Measurements from ENCODE around the gene PLXNA4.

PLXNA4 gene

DNA sequence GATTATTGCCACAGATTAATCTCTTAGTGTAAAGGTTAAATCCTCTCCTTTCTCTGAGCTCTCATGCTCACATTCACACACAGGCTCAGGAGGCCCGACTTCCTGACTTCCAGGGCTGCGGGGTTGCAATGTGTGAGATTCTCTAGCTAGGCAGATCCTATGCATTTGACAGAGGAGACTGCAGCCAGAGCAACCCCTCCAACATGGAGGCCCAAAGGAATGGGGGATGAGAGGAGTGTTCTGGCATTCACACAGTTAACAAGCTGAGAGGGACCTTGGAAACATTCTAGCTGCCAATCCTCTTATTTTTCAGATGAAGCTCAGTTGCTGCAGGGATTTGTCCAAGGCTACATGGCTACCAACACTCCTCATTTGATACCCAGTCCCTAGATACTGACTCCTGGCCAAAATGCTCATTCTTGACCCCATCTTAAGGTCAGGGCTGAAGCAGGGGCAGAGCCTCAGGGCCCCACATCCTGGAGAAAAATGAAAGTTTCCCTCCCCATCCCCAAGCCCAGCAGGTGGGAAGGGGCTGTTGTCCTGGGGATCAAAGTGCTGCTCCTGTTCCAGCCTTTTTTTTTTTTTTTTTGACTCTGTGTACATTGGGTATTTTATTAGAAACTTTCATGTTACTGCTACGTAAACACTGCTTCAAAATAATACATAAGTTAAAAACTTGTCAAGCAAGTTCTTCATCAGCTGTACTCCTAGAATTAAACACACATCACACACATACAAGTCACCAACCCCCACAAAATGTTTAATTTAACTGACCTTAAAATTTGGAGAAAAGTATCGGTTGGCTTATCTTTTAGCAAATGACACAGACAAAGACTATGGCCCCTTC is 325.6 kb downstream of the PLXNA4 start:
- no peak for DNase-seq

DNA sequence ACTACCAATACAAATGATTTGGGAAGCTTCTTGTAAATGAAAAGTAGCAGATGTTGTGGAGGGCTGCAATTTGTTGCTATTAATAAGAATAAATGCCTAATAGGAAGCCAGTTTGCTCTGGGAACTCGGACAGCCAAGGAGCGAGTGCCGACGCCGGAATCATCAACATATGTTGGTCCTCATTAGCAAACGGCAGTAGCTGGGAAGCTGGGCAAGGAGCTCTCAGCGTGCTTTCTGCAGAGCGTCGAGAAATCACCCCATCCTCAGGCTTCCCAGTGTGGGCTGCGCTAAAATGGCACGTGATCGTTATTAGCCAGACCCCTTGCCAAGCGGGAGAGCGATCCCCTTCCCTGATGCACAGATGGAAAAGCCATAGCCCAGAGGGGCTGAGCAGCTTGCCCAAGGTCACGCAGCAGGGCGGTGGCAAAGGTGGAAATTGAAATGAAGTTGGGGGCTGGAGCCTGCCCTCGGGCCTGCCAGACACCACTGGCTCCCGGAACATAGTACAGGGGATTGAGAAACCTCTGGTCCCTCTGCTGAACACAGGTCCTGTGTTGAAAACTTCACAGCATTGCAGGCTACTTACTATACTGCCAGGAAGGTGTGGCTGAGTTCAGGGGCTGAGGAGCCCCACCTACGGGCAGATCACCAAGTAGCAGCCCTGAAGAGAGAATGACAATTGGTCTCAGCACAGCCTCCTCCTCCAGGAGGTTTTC is 326.9 kb downstream of the PLXNA4 start:
- no peak for DNase-seq

- DNase-seq = no peak
Observed at GRCh38 chr7:132248841-132249240, 327.4 kb downstream of the PLXNA4 start.

DNA sequence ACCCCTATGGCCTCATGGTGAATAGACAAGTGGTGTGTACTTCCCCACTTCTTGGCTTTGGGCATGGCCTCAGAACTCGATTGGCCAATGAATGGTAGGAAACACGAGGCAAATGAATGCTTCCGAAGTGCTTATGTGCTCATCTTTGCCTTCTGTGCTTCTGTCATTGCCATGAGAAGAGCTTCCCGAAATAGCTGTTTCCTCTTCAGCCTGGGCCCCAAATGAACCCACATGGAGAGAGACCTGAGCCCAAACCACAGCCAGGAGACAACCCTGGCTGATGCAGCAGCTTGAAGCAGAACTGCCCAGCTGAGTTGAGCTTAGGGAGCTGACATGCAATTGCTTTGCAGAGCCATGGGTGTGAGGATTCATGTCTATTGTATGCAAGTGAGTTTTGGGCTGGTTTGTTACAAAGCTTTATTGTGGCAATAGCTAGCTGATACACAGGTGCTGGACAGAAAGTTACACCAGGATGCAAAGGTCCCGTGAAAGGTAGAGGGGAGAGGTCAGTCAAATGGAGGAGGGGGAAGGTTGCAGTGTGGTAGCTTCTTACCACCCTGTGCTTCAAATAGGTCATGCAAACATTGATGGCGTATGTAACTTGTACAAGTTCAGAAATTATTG is 328.2 kb downstream of the PLXNA4 start:
- DNase-seq = no peak

- no peak for DNase-seq
Observed at GRCh38 chr7:132246591-132246990, 329.7 kb downstream of the PLXNA4 start.

- DNase-seq = no peak
Observed at GRCh38 chr7:132245539-132245938, 330.7 kb downstream of the PLXNA4 start.

DNA sequence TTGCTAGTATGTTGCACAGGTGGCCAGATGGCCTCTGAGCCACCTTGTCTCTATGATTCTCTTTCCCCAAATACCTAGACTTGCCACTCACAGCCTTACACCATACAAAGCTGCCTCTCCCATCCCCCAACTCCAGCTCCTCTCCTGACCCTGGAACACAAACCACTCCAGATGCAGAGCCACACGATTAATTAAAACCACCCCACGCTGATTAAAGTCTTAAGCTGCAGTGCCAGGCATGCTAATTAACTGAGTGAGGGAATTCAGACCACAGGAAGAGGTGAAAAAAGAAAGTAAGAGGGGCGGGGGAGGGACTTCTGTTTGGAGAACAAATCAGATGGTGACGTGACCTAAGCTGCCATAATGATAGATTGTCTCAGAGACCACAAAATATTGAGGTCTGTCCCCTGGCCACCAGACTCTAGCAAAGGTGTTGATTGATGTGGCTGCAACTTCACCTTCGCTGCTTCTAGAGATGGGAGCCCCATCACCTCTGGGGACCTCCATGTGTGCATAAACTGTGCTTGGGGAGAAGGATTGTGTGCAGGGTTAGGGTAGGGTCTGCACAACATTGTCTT is 331.3 kb downstream of the PLXNA4 start:
- DNase-seq = no peak

GRCh38 chr7:132243463-132243862 is 332.8 kb downstream of the PLXNA4 start:
- DNase-seq = no peak

DNA sequence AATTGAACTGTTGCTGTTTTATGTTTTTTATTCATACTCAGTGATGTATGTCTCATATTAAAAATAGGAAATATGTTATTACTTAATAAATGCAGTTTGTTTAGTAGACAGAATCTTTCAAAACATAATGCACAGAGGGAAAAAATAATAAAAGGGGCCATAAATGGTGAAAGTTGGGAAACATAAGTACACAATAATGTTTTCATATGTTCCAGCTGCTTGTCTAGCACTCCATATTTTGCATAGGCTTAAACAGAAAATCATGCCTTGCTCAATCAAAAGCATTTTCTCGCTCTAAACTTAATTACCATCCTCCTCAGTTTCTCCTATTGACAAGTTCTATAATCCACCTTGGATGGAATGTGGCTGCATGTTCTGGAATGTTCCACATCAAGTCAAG is 333.2 kb downstream of the PLXNA4 start:
- DNase-seq = no peak

GRCh38 chr7:132242192-132242812 is 334.0 kb downstream of the PLXNA4 start:
- peak; percentile 53 for DNase-seq

- DNase-seq = no peak
Observed at GRCh38 chr7:132240821-132241422, 335.3 kb downstream of the PLXNA4 start.

GRCh38 chr7:132240262-132240661 is 336.0 kb downstream of the PLXNA4 start:
- peak; percentile 85 for DNase-seq

DNA sequence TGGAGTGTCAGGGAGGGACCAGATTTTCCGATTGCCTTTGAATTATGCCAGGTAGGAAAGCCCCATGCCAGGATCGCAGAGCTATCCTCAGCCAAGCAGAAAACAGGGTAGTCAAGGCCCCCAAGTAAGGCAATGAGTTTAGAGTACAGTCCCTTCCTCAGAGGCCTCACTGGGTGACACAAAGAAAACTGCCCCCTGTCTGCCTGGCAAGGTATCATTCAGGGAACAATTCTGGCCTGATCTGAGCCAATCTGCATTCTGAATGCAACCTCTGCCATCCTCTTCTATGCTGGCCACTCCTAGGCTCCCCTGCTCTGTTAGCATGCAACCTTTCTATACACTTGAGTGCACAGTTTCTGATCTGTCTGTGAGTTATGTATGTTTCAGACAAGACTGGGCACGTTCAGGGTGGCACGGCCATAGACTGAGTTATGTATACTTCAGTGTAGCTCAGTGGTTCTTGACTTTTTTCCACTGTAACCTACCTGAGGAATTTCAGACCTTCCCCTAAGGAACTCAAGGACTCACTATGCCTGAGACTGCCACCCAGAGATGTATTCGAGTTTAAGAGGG is 336.8 kb downstream of the PLXNA4 start:
- no peak for DNase-seq

DNA sequence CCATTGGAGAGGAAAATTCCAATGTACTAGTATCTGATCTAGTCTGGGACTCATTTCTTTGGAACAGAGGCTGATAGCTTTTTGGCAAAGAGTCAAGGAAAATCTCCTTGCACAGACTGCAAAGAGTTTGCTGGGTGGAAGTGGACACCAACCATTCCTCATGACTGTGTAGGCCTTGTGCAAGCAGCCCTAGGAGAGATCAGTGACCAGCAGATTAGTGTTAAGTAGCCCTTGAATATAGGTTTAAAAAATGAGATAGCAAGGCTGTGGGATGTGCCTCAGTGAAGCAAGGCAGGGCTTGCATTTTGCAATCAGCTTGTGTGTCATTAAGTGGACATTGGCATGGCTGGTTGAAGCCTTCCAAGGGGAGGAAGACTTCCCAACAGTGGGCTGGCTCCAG is 341.6 kb downstream of the PLXNA4 start:
- no peak for DNase-seq

- no peak for DNase-seq
Observed at GRCh38 chr7:132232406-132232805, 343.9 kb downstream of the PLXNA4 start.

GRCh38 chr7:132230462-132230861 is 345.8 kb downstream of the PLXNA4 start:
- no peak for DNase-seq

- no peak for DNase-seq
Observed at GRCh38 chr7:132228240-132228639, 348.0 kb downstream of the PLXNA4 start.

DNA sequence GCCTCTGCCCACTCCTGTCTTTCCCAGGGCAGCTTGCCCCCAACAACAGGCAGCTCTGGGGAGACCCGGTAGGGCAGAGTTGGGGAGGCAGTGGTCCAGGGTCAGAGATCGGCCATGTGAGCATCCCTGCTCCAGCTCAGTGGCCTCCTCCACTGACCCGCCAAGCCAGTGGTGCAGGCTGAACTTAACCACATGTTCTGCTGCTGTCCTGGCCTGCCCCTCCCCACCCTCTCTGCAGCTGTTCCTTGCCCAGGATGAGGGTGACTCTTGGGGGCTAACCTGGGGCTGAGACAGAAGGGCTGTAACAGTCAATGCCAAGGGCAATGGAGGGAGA is 349.3 kb downstream of the PLXNA4 start:
- DNase-seq = no peak

DNA sequence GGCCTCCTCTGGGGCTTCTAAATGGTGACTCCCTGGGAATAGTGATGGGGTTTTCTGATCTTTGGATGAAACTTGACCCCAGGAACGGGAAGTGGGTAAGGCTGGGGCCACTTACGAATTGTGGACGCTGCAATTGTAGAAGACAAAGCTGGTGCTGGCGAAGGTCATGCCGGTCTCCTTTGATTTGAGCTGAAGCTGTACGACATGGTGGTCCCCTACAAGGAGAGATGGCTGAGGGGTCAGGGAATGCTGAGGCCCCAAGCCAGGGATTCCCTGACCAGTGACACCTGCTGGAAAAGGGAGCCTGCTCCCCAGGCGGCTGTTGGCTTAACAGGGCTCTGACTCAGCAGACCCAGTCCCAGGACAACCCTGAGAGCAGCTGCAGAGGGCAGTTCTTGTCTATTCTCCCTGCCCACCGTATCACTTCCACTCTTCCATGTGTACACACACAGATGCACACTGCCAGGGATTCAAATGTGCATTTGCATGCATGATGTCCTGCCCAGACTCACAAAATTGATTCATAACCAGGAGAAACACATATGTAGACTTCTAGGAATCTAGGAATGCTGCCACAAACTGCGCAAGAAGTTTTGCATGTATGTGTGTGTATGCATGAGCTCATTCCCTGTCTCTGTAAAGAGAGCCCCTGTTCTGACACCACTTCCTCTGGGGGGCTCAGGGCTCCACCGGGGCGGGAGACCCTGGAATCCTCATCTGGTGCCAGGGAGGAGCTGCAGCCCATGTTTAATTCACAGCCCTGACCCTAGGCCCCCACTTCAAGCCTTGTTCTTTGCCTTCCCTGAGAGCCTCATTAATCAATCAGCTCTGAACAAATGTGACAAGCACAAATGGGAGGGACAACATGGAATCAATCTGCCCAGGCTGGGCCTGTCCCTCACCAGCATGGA is 350.0 kb downstream of the PLXNA4 start:
- no peak for DNase-seq

DNA sequence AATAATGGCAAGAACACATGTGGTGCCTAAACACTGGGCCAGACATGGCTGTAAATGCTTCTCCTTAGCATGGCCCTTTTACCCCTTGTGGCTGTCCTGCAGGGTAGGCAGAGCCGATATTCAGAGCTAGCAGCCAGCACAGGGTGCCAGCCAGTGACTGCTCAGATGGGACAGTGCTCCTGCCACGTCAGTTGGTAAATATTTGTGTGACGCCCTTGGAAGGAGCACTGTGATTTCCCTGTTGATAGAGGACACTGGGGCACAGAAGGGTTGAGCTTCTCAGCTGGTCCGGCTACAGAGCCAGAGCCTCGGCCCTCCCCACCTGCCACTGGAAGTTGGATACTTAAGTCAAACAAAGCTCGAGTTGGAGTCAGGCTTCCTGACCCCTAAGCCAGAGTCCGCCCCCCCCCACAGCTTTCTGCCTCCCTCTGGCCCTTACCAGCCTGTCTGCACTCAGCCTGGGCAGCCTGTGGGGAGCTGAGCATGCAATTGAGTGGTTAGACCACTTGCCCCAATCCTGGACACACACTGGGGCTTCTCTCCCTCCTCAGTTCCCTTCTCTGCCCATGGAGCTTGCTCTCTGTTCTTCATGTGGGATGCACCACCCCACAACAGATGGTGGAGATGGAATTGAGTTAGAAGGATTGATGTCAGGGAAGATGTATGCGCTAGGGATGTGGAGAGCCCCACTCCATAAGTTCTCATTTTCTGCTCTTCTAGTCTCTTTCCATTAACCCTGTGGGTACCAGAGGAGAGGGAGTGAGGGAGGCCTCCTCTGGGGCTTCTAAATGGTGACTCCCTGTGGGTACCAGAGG is 350.8 kb downstream of the PLXNA4 start:
- DNase-seq = no peak

Data from NCI-H1092 treated with DMSO at 0.1 percent for 48 hours (cell line).